Frontal cortex (tissue), 4 donors: ENCODE results near the gene RUNDC1. TPM values are rescaled to one million over a fixed set of nuclear protein-coding genes. Genes with fewer than 3 reads are reported as not detected.

Experiments used
- DNase-seq, 2 donors: peaks; one replicate each; pipeline ENCODE4 v3.0.0; 2012; ENCODE audit warnings: low spot score in 2 of 2
- FAIRE-seq: peaks from 2 replicates; lab custom pipeline; 2012; peaks lifted over from hg19 to GRCh38; lab: Jason Lieb, UNC
- small RNA-seq: library from RNA; depleted of rRNA; stranded (forward); fragments of <200 nt; gene quantifications from one replicate; pipeline ENCODE3, GENCODE V24; 2014
- total RNA-seq: library from RNA; depleted of rRNA; stranded (reverse); fragments of >200 nt; gene quantifications from one replicate; pipeline ENCODE4 v1.2.3, GENCODE V29; 2014
- donor health status: control.
- donor health status: control.
- donor health status: control.

RUNDC1 gene
- total RNA-seq, 1 donor from 2014 or later, result 14.3 TPM

DNA sequence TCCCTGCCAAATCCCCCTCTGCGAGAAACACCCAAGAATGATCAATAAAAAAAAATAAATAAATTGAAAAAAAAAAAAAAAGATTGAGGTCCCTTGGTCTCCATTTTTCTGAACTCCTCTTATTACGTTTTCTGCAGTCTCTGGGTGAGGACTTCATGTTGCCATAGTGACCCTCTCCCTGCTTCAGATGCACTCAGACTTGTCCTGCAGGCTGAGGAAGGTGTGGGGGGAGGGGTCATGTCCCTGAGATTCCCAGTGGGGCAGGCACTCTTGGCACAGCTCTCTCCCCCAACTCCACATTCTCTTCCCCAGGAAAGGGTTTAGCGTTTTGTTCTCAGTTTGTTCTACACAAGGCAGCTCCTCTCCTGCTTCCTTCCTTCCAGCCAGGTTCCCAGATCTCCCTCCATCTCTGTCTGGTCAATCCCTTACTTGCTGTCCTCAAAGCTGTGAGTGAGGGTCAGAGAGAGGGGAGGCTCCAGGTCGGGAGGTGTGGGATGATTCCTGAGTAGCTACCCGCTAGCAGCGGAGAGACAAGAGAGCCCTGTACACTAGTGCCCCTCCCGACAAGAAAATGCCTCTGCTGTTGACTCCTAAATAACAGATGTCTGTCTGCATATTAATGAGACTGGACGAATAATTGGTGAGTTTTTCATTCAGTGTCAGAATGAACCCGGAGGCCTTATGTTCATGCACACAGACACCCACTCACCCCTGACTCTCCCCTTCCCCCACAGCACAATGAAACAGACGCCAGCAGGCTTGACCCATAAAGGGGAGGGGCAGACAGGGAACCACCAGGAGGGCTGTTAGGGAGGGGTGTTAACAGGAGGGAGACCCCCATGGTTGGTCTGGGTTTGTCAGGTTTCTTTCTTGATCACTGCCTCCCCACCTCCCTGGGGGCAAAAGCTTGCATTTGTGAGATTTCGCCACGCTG is 53.9 kb downstream of the RUNDC1 start:
- DNase-seq, result no peak
- no peak for FAIRE-seq

GRCh38 chr17:43034894-43035293 is 54.5 kb downstream of the RUNDC1 start:
- no peak for FAIRE-seq
- DNase-seq, result no peak

GRCh38 chr17:43039646-43040045 is 59.3 kb downstream of the RUNDC1 start:
- no peak for FAIRE-seq
- DNase-seq, result no peak

- no peak for DNase-seq
- no peak for FAIRE-seq
Observed at GRCh38 chr17:43040655-43041054, 60.3 kb downstream of the RUNDC1 start.

GRCh38 chr17:43042025-43042628 is 61.8 kb downstream of the RUNDC1 start:
- no peak for FAIRE-seq
- DNase-seq, result no peak

Small RNA genes lying within 50 kb of the gene (small RNA-seq; reads per million reads assigned to genes)
- gene AARSD1, result 0.08 reads per million
- not detected for gene RF00561

Other genes with a start within 250 kb of the RUNDC1 start
- gene EZH1, start 235.5 kb upstream of the RUNDC1 start, total RNA-seq, result 24.9 TPM
- 15.9 TPM for gene RAMP2, start 219.3 kb upstream of the RUNDC1 start, total RNA-seq
- 26.1 TPM for gene VPS25, start 207.1 kb upstream of the RUNDC1 start, total RNA-seq
- gene WNK4, start 200.0 kb upstream of the RUNDC1 start, total RNA-seq, result 0.41 TPM
- gene COA3, start 181.9 kb upstream of the RUNDC1 start, total RNA-seq, result 98.6 TPM
- gene CNTD1, start 181.7 kb upstream of the RUNDC1 start, total RNA-seq, result 0.82 TPM
- gene BECN1, start 156.3 kb upstream of the RUNDC1 start, total RNA-seq, result 74.6 TPM
- 37.9 TPM for gene PSME3, start 147.2 kb upstream of the RUNDC1 start, total RNA-seq
- 0.41 TPM for gene AOC2, start 136.0 kb upstream of the RUNDC1 start, total RNA-seq
- 0.41 TPM for gene AOC3, start 129.4 kb upstream of the RUNDC1 start, total RNA-seq
- gene G6PC1, start 79.8 kb upstream of the RUNDC1 start, total RNA-seq, result not detected
- 28.5 TPM for gene AARSD1, start 16.1 kb upstream of the RUNDC1 start, total RNA-seq
- gene PTGES3L, start 485 bp upstream of the RUNDC1 start, total RNA-seq, result 2.9 TPM
- 1,220 TPM for gene RPL27, start 17.9 kb downstream of the RUNDC1 start, total RNA-seq
- gene IFI35, start 26.2 kb downstream of the RUNDC1 start, total RNA-seq, result 1.2 TPM
- gene VAT1, start 41.8 kb downstream of the RUNDC1 start, total RNA-seq, result 77.9 TPM
- gene RND2, start 44.7 kb downstream of the RUNDC1 start, total RNA-seq, result 4.5 TPM
- gene BRCA1, start 144.8 kb downstream of the RUNDC1 start, total RNA-seq, result 6.1 TPM
- gene NBR1, start 190.6 kb downstream of the RUNDC1 start, total RNA-seq, result 66.0 TPM
- under 0.01 TPM for gene TMEM106A, start 231.3 kb downstream of the RUNDC1 start, total RNA-seq
- not detected for gene CCDC200, start 248.1 kb downstream of the RUNDC1 start, total RNA-seq